HL-60 (cell line): ENCODE results near the gene PTPRD.

Source experiments
- DNase-seq, 2 experiments: peaks; one replicate each; pipeline ENCODE4 v3.0.0-alpha.2; 2010 to 2020; ENCODE audit warnings: low read depth in 1 of 2, low spot score in 1 of 2
- H3K27ac ChIP-seq: fragments of 250-450 bp; sonication (Bioruptor Pico); replicated peaks from 2 replicates; pipeline ENCODE4 v1.5.1; 2020; ENCODE audit warnings: mild to moderate bottlenecking, moderate library complexity
- H3K27me3 ChIP-seq: fragments of 250-450 bp; sonication (Bioruptor Pico); 2 replicates; pipeline ENCODE4 v1.5.1; 2021; ENCODE audit warnings: mild to moderate bottlenecking, moderate library complexity; ENCODE audit not compliant: insufficient read depth, poor library complexity, severe bottlenecking
- H3K4me3 ChIP-seq: replicated peaks from 2 replicates; pipeline ENCODE4 v1.5.1; 2011; ENCODE audit warnings: mild to moderate bottlenecking, control low read depth, low read length; ENCODE audit not compliant: insufficient read depth
- GABPA ChIP-seq: IDR thresholded peaks from 2 replicates; pipeline ENCODE4 v1.6.1; 2012; ENCODE audit warnings: low read depth
- POLR2AphosphoS5 ChIP-seq: IDR thresholded peaks from 2 replicates; pipeline ENCODE4 v1.6.1; 2012; ENCODE audit warnings: low read depth
- SPI1 ChIP-seq: IDR thresholded peaks from 2 replicates; pipeline ENCODE4 v1.6.1; 2012; ENCODE audit warnings: low read depth, mild to moderate bottlenecking, borderline replicate concordance
- TF ChIP-seq, protein P1 (sequence below): IDR thresholded peaks from 2 replicates; pipeline ENCODE4 v1.6.1; 2012; ENCODE audit warnings: low read depth; ENCODE audit not compliant: insufficient replicate concordance
- TF ChIP-seq, protein P2 (sequence below): IDR thresholded peaks from one replicate; pipeline ENCODE4 v1.5.1; 2011; ENCODE audit warnings: low read length, control low read depth, inconsistent platforms; ENCODE audit not compliant: insufficient read depth

Gene PTPRD

GRCh38 chr9:8640761-8641160 lies 1972.0 kb downstream of the PTPRD start:
- Histone ChIP-seq H3K27ac (no peak overlapping the region), H3K27me3 (no peaks in the 10 kb centered on the region), H3K4me3 (no peak overlapping the region)
- no peak for TF ChIP-seq SPI1
- DNase-seq, result no peak

- no peaks in the 10 kb centered on the region for H3K27me3 ChIP-seq
- no peak for DNase-seq
- H3K27ac ChIP-seq, result no peak overlapping the region
- TF ChIP-seq, protein P1, sequence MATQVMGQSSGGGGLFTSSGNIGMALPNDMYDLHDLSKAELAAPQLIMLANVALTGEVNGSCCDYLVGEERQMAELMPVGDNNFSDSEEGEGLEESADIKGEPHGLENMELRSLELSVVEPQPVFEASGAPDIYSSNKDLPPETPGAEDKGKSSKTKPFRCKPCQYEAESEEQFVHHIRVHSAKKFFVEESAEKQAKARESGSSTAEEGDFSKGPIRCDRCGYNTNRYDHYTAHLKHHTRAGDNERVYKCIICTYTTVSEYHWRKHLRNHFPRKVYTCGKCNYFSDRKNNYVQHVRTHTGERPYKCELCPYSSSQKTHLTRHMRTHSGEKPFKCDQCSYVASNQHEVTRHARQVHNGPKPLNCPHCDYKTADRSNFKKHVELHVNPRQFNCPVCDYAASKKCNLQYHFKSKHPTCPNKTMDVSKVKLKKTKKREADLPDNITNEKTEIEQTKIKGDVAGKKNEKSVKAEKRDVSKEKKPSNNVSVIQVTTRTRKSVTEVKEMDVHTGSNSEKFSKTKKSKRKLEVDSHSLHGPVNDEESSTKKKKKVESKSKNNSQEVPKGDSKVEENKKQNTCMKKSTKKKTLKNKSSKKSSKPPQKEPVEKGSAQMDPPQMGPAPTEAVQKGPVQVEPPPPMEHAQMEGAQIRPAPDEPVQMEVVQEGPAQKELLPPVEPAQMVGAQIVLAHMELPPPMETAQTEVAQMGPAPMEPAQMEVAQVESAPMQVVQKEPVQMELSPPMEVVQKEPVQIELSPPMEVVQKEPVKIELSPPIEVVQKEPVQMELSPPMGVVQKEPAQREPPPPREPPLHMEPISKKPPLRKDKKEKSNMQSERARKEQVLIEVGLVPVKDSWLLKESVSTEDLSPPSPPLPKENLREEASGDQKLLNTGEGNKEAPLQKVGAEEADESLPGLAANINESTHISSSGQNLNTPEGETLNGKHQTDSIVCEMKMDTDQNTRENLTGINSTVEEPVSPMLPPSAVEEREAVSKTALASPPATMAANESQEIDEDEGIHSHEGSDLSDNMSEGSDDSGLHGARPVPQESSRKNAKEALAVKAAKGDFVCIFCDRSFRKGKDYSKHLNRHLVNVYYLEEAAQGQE, result no peak
- no peak for TF ChIP-seq GABPA
- TF ChIP-seq SPI1, result no peak
- TF ChIP-seq, protein P2, sequence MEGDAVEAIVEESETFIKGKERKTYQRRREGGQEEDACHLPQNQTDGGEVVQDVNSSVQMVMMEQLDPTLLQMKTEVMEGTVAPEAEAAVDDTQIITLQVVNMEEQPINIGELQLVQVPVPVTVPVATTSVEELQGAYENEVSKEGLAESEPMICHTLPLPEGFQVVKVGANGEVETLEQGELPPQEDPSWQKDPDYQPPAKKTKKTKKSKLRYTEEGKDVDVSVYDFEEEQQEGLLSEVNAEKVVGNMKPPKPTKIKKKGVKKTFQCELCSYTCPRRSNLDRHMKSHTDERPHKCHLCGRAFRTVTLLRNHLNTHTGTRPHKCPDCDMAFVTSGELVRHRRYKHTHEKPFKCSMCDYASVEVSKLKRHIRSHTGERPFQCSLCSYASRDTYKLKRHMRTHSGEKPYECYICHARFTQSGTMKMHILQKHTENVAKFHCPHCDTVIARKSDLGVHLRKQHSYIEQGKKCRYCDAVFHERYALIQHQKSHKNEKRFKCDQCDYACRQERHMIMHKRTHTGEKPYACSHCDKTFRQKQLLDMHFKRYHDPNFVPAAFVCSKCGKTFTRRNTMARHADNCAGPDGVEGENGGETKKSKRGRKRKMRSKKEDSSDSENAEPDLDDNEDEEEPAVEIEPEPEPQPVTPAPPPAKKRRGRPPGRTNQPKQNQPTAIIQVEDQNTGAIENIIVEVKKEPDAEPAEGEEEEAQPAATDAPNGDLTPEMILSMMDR, result no peak
- TF ChIP-seq POLR2AphosphoS5, result no peak
- H3K4me3 ChIP-seq, result no peak overlapping the region
Observed at GRCh38 chr9:8637626-8638025, 1975.2 kb downstream of the PTPRD start.

DNA sequence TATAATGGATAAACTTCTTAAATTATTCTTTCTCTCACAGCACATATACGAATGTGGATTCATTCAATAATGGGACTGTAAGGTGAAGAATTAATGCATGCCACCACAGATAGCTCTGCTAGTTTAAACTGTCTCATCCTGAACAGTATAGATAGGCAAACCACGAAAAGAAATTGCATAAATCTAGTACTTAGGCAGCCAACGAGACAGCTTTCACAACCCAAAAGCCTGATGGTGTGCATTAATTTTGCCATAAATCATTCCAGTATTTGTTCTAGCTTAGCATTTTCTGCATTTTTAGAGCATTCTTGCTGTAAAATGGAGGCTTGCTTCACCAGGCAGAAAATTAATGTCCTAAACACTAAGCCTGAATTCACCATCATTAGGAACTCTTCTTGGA lies 1979.0 kb downstream of the PTPRD start:
- Histone ChIP-seq H3K4me3 (no peak overlapping the region), H3K27ac (no peak overlapping the region), H3K27me3 (no peaks in the 10 kb centered on the region)
- DNase-seq, result no peak
- TF ChIP-seq POLR2AphosphoS5 (no peak), SPI1 (no peak), GABPA (no peak)
- TF ChIP-seq, protein P1, result no peak
- TF ChIP-seq, protein P2, result no peak

DNA sequence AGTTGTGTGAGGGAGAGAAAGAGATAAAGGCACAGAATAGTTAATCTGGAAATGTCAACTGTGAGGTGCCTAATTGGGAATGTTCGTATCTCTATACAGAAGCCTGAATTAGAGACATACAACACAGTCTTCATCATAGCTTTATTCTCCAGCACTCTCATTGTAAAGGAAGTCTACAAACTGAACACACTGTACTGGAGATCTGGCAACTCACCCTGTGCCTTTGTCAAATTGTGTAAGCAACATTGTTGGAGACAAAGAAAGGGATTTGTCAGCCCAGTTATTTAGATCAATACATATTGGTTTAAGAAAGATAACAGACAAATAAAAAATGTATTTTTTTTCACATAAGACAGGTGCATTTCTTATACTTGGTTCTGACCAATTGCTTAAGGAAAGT lies 1980.3 kb downstream of the PTPRD start:
- no peak overlapping the region for H3K4me3 ChIP-seq
- TF ChIP-seq SPI1 (no peak), GABPA (no peak), POLR2AphosphoS5 (no peak)
- TF ChIP-seq, protein P1, result no peak
- TF ChIP-seq, protein P2, result no peak
- H3K27ac ChIP-seq, result no peak overlapping the region
- no peaks in the 10 kb centered on the region for H3K27me3 ChIP-seq
- DNase-seq, result no peak
